ENCODE results near the gene PDCD1LG2.
"Not testable (repeated sequence)": the region's sequence is repeated elsewhere in the genome, so short reads cannot be mapped to it uniquely, and the experiment has no call there.

Gene PDCD1LG2

DNA sequence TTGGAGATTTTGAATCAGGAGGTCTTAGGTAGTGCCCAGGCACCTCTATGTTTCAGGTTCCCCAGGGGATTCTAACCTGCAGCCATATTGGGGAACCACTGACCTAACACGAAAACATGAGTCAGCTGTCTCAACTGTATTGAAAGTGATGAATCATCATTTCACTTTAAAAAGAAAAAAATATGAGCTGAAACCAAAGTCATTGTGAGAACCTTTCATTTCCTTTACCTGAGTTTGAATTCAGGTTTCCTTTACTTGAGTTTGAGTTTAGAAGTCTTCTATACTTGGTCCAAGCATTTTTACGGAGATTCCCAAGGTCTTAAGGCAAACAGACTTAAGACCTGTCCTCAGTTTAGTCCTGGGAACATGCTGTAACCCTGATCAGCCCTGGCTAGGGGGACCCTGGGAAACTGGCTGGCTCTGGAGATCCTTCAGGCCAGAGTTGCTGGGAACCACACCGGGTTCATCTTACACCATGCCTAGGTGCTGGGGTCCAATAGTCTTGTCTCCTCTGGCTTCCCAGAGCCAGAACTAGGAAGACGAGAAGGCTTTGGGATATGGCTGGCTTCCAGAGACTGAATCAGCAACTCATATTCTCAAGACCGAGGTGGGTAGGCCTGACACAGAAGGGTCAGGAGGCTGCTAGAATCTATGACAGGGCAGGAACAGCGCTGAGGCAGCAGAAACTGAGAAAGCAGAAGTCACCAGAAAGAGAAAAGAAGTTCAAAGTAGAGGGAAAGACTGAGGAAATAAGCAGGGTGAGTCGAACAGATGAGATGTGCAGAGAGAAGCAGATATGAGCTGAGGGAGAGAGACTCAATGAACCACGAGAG is 16.4 kb upstream of the PDCD1LG2 start:
- Histone ChIP-seq H3K4me1 (ENCODE audit: control insufficient read depth in 2 of 2, insufficient read depth in 1 of 2, low read depth in 1 of 2, low read length in 2 of 2) (peaks cover 0 to 3% of the 10 kb centered on the region in 2 donors), H3K18ac (ENCODE audit: low read length) (no peak overlapping the region), H3K4me3 (ENCODE audit: low read length in 2 of 2) (no peak overlapping the region), H3K9ac (ENCODE audit: low read depth, low read length, poor library complexity) (no peak overlapping the region), H2BK12ac (ENCODE audit: low read length) (no peak overlapping the region), H4K8ac (ENCODE audit: low read depth, low read length) (no peak overlapping the region), H2BK15ac (ENCODE audit: low read length) (no peak overlapping the region), H3K36me3 (replicated peaks in 1 of 2; ENCODE audit: control insufficient read depth in 2 of 2, insufficient read depth in 2 of 2, low read length in 2 of 2) (no peaks in the 10 kb centered on the region), H3K79me1 (ENCODE audit: low read depth, low read length) (no peaks in the 10 kb centered on the region), H3K9me3 (replicated peaks in 1 of 2; ENCODE audit: control insufficient read depth in 2 of 2, insufficient read depth in 1 of 2, low read depth in 1 of 2, low read length in 2 of 2) (no peaks in the 10 kb centered on the region), H3K4ac (ENCODE audit: low read length) (no peak overlapping the region), H4K91ac (ENCODE audit: low read depth, low read length, poor library complexity) (no peak overlapping the region), H3K14ac (ENCODE audit: low read length) (no peak overlapping the region), H3K4me2 (ENCODE audit: insufficient read depth, low read length, poor library complexity, severe bottlenecking) (no peak overlapping the region), H3K27me3 (ENCODE audit: control insufficient read depth in 3 of 3, insufficient read depth in 3 of 3, low read depth in 1 of 3, low read length in 3 of 3) (no peaks in the 10 kb centered on the region), H2AK5ac (ENCODE audit: low read depth, low read length) (no peak overlapping the region), H3K23ac (ENCODE audit: low read depth, low read length, poor library complexity) (no peak overlapping the region), H3K27ac (replicated peaks; ENCODE audit: low read length) (no peak overlapping the region), H2BK5ac (ENCODE audit: low read length) (no peak overlapping the region), H2AFZ (ENCODE audit: low read length) (no peak overlapping the region), H2BK120ac (ENCODE audit: low read depth, low read length) (no peak overlapping the region)
- no CpG with 5 or more reads among the region's 8 CpGs for WGBS, 2 donors (ENCODE audit: extremely low coverage in 2 of 2, insufficient read length in 2 of 2, insufficient replicate concordance in 1 of 2)
- no peak for DNase-seq (ENCODE audit: low spot score)

DNA sequence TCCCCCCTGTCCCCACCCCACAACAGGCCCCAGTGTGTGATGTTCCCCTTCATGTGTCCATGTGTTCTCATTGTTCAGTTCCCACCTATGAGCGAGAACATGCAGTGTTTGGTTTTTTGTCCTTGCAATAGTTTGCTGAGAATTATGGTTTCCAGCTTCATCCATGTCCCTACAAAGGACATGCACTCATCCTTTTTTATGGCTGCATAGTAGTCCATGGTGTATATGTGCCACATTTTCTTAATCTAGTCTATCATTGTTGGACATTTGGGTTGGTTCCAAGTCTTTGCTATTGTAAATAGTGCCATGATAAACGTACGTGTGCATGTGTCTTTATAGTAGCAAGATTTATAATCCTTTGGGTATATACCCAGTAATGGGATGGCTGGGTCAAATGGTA is 15.6 kb upstream of the PDCD1LG2 start:
- no CpG with 5 or more reads among the region's 3 CpGs for WGBS, 2 donors (ENCODE audit: extremely low coverage in 2 of 2, insufficient read length in 2 of 2, insufficient replicate concordance in 1 of 2)
- not testable (repeated sequence) for DNase-seq (ENCODE audit: low spot score); H3K4me2 ChIP-seq (ENCODE audit: insufficient read depth, low read length, poor library complexity, severe bottlenecking); H2AFZ ChIP-seq (ENCODE audit: low read length); H2BK15ac ChIP-seq (ENCODE audit: low read length); H3K36me3 ChIP-seq (replicated peaks in 1 of 2; ENCODE audit: control insufficient read depth in 2 of 2, insufficient read depth in 2 of 2, low read length in 2 of 2); H3K18ac ChIP-seq (ENCODE audit: low read length); H3K4me1 ChIP-seq (ENCODE audit: control insufficient read depth in 2 of 2, insufficient read depth in 1 of 2, low read depth in 1 of 2, low read length in 2 of 2); H3K79me1 ChIP-seq (ENCODE audit: low read depth, low read length); H2BK120ac ChIP-seq (ENCODE audit: low read depth, low read length); H3K4ac ChIP-seq (ENCODE audit: low read length); H2BK5ac ChIP-seq (ENCODE audit: low read length); H2AK5ac ChIP-seq (ENCODE audit: low read depth, low read length); H4K8ac ChIP-seq (ENCODE audit: low read depth, low read length); H3K4me3 ChIP-seq (ENCODE audit: low read length in 2 of 2); H3K27ac ChIP-seq (replicated peaks; ENCODE audit: low read length); H3K23ac ChIP-seq (ENCODE audit: low read depth, low read length, poor library complexity); H3K9ac ChIP-seq (ENCODE audit: low read depth, low read length, poor library complexity); H3K9me3 ChIP-seq (replicated peaks in 1 of 2; ENCODE audit: control insufficient read depth in 2 of 2, insufficient read depth in 1 of 2, low read depth in 1 of 2, low read length in 2 of 2); H2BK12ac ChIP-seq (ENCODE audit: low read length); H4K91ac ChIP-seq (ENCODE audit: low read depth, low read length, poor library complexity); H3K27me3 ChIP-seq (ENCODE audit: control insufficient read depth in 3 of 3, insufficient read depth in 3 of 3, low read depth in 1 of 3, low read length in 3 of 3); H3K14ac ChIP-seq (ENCODE audit: low read length)

DNA sequence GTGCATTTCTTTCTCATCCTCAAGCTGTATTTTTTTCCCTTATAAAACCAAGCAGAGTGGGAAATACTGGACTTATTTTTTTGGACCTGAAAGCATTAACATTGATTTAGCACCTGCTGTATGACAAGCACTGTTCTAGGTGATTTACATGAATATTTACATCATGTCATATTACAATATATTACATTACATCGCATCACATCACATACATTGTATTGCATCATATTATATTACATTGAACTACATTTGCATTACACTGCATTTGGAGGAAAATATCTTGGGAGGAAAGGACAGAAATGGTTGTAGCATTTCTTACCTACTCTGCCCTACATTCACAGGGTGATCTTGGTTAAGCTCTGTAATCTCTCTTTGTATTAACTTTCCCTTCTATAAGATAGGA is 11.2 kb upstream of the PDCD1LG2 start:
- Histone ChIP-seq H2AK5ac (ENCODE audit: low read depth, low read length) (no peak overlapping the region), H4K8ac (ENCODE audit: low read depth, low read length) (no peak overlapping the region), H3K4ac (ENCODE audit: low read length) (no peak overlapping the region), H2BK5ac (ENCODE audit: low read length) (no peak overlapping the region), H3K4me3 (ENCODE audit: low read length in 2 of 2) (no peak overlapping the region), H3K79me1 (ENCODE audit: low read depth, low read length) (peaks cover 2% of the 10 kb centered on the region), H3K36me3 (replicated peaks in 1 of 2; ENCODE audit: control insufficient read depth in 2 of 2, insufficient read depth in 2 of 2, low read length in 2 of 2) (no peaks in the 10 kb centered on the region), H3K23ac (ENCODE audit: low read depth, low read length, poor library complexity) (no peak overlapping the region), H3K4me1 (ENCODE audit: control insufficient read depth in 2 of 2, insufficient read depth in 1 of 2, low read depth in 1 of 2, low read length in 2 of 2) (peaks cover 0 to 3% of the 10 kb centered on the region in 2 donors), H3K9me3 (replicated peaks in 1 of 2; ENCODE audit: control insufficient read depth in 2 of 2, insufficient read depth in 1 of 2, low read depth in 1 of 2, low read length in 2 of 2) (no peaks in the 10 kb centered on the region), H2BK120ac (ENCODE audit: low read depth, low read length) (no peak overlapping the region), H3K18ac (ENCODE audit: low read length) (no peak overlapping the region), H3K27ac (replicated peaks; ENCODE audit: low read length) (no peak overlapping the region), H2BK12ac (ENCODE audit: low read length) (no peak overlapping the region), H3K14ac (ENCODE audit: low read length) (no peak overlapping the region), H2BK15ac (ENCODE audit: low read length) (no peak overlapping the region), H4K91ac (ENCODE audit: low read depth, low read length, poor library complexity) (no peak overlapping the region), H2AFZ (ENCODE audit: low read length) (no peak overlapping the region), H3K9ac (ENCODE audit: low read depth, low read length, poor library complexity) (no peak overlapping the region), H3K4me2 (ENCODE audit: insufficient read depth, low read length, poor library complexity, severe bottlenecking) (no peak overlapping the region), H3K27me3 (ENCODE audit: control insufficient read depth in 3 of 3, insufficient read depth in 3 of 3, low read depth in 1 of 3, low read length in 3 of 3) (no peaks in the 10 kb centered on the region)
- no peak for DNase-seq (ENCODE audit: low spot score)
- WGBS, 2 donors (ENCODE audit: extremely low coverage in 2 of 2, insufficient read length in 2 of 2, insufficient replicate concordance in 1 of 2) = no CpG with 5 or more reads among the region's 1 CpG

GRCh38 chr9:5499889-5500398 is 10.4 kb upstream of the PDCD1LG2 start:
- H4K8ac ChIP-seq (ENCODE audit: low read depth, low read length) = no peak overlapping the region

More at GRCh38 chr9:5499889-5500398, 10.4 kb upstream of the PDCD1LG2 start:
- Histone ChIP-seq H3K14ac (ENCODE audit: low read length) (no peak overlapping the region), H3K4me2 (ENCODE audit: insufficient read depth, low read length, poor library complexity, severe bottlenecking) (no peak overlapping the region), H3K9ac (ENCODE audit: low read depth, low read length, poor library complexity) (no peak overlapping the region), H3K4me3 (ENCODE audit: low read length in 2 of 2) (no peak overlapping the region), H3K27ac (replicated peaks; ENCODE audit: low read length) (no peak overlapping the region), H2BK5ac (ENCODE audit: low read length) (no peak overlapping the region), H3K79me1 (ENCODE audit: low read depth, low read length) (peaks cover 2% of the 10 kb centered on the region), H3K4ac (ENCODE audit: low read length) (no peak overlapping the region), H2BK15ac (ENCODE audit: low read length) (no peak overlapping the region), H3K18ac (ENCODE audit: low read length) (no peak overlapping the region), H2BK12ac (ENCODE audit: low read length) (no peak overlapping the region), H2BK120ac (ENCODE audit: low read depth, low read length) (no peak overlapping the region), H3K36me3 (replicated peaks in 1 of 2; ENCODE audit: control insufficient read depth in 2 of 2, insufficient read depth in 2 of 2, low read length in 2 of 2) (no peaks in the 10 kb centered on the region), H2AK5ac (ENCODE audit: low read depth, low read length) (no peak overlapping the region), H3K23ac (ENCODE audit: low read depth, low read length, poor library complexity) (no peak overlapping the region), H2AFZ (ENCODE audit: low read length) (peak overlapping the region; percentile 24), H4K91ac (ENCODE audit: low read depth, low read length, poor library complexity) (no peak overlapping the region), H3K4me1 (ENCODE audit: control insufficient read depth in 2 of 2, insufficient read depth in 1 of 2, low read depth in 1 of 2, low read length in 2 of 2) (peaks cover 0 to 3% of the 10 kb centered on the region in 2 donors), H3K9me3 (replicated peaks in 1 of 2; ENCODE audit: control insufficient read depth in 2 of 2, insufficient read depth in 1 of 2, low read depth in 1 of 2, low read length in 2 of 2) (no peaks in the 10 kb centered on the region), H3K27me3 (ENCODE audit: control insufficient read depth in 3 of 3, insufficient read depth in 3 of 3, low read depth in 1 of 3, low read length in 3 of 3) (no peaks in the 10 kb centered on the region)
- no CpG with 5 or more reads among the region's 4 CpGs for WGBS, 2 donors (ENCODE audit: extremely low coverage in 2 of 2, insufficient read length in 2 of 2, insufficient replicate concordance in 1 of 2)
- no peak for DNase-seq (ENCODE audit: low spot score)

All from neuronal stem cell (in vitro differentiated cells).